ENCODE results near the gene SPATA45.

- TF ChIP-seq ZNF274 (IDR thresholded peaks at IDR 0.05; ENCODE audit: low read depth, low read length) (no peak), SUZ12 (IDR thresholded peaks at IDR 0.05; ENCODE audit: extremely low read depth, insufficient read depth, insufficient read length) (no peak), YY1 (IDR thresholded peaks at IDR 0.05; ENCODE audit: insufficient read depth, insufficient read length) (no peak)
Observed at GRCh38 chr1:212867192-212867591, 19.7 kb upstream of the SPATA45 start.

Measured in NT2/D1 (cell line).